Measurements from ENCODE around the gene PNISR. TPM values are rescaled to one million over a fixed set of nuclear protein-coding genes. Genes with fewer than 3 reads are reported as not detected.

PNISR gene
- total and polyA plus RNA-seq, 2 experiments from 2014 or later: 135 to 270 TPM

GRCh38 chr6:99422912-99423311 is 2.2 kb downstream of the PNISR start:
- peaks cover 13% of the 10 kb centered on the region for H3K27me3 Mint-ChIP-seq (ENCODE audit: insufficient read depth, low read depth, poor library complexity)
- Histone ChIP-seq H3F3A (replicated peaks; ENCODE audit: low read depth) (no peaks in the 10 kb centered on the region), H3K4me1 (ENCODE audit: insufficient read depth) (peaks cover 40% of the 10 kb centered on the region), H3K27ac (ENCODE audit: low read depth) (no peak overlapping the region), H4K20me1 (replicated peaks; ENCODE audit: insufficient read depth) (peaks cover 56% of the 10 kb centered on the region), H3K27me3 (ENCODE audit: insufficient read depth) (no peaks in the 10 kb centered on the region), H3K4me3 (0 out of 2 replicates have a peak overlapping the region, but pooled peaks have one; percentile 63), H3K4me2 (peak overlapping the region; percentile 89), H3K9me2 (ENCODE audit: insufficient read depth) (no peaks in the 10 kb centered on the region), H2AFZ (no peak overlapping the region), H3K79me2 (replicated peaks; ENCODE audit: insufficient read depth) (peaks cover 83% of the 10 kb centered on the region), H3K36me3 (ENCODE audit: insufficient read depth) (no peaks in the 10 kb centered on the region)
- H3K27ac Mint-ChIP-seq: no peak overlapping the region
- peaks cover 57% of the 10 kb centered on the region for H3K4me1 Mint-ChIP-seq
- DNase-seq (ENCODE audit: low spot score) (no peak), ATAC-seq (no peak)
- no peak for TF ChIP-seq STAT1 (IDR thresholded peaks at IDR 0.05; ENCODE audit: unreplicated experiment)
- no peak for TF ChIP-seq CTCF (conservative IDR thresholded peaks at IDR 0.05; ENCODE audit: low read depth in 2 of 2)
- no peak for TF ChIP-seq ZNF331 (CRISPR knock-in tag; IDR thresholded peaks at IDR 0.05; ENCODE audit: low read depth)
- TF ChIP-seq REST (IDR thresholded peaks at IDR 0.05; ENCODE audit: unreplicated experiment): no peak
- TF ChIP-seq NANOG (IDR thresholded peaks at IDR 0.05; ENCODE audit: borderline replicate concordance): no peak
- TF ChIP-seq EZH2phosphoT487 (IDR thresholded peaks at IDR 0.05; ENCODE audit: unreplicated experiment): no peak
- no peak for TF ChIP-seq ZNF114 (CRISPR knock-in tag; IDR thresholded peaks at IDR 0.05)
- no peak for TF ChIP-seq ZNF462 (CRISPR knock-in tag; IDR thresholded peaks at IDR 0.05)
- TF ChIP-seq JUNB (IDR thresholded peaks at IDR 0.05; ENCODE audit: unreplicated experiment): no peak
- TF ChIP-seq POLR2AphosphoS5 (IDR thresholded peaks at IDR 0.05; ENCODE audit: low read depth): no peak
- no peak for TF ChIP-seq EZH2 (IDR thresholded peaks at IDR 0.05; ENCODE audit: low read depth, unreplicated experiment)
- H3K36me3 Mint-ChIP-seq (ENCODE audit: low read depth): peaks cover 26% of the 10 kb centered on the region; the same call in 2 of the 3 replicates
- H3K4me3 Mint-ChIP-seq: peak overlapping the region; percentile 32; the same call in 1 of the 3 replicates
- no peaks in the 10 kb centered on the region for H3K9me3 Mint-ChIP-seq
